Activated CD8-positive, alpha-beta T cell treated with anti-CD3 and anti-CD28 coated beads, Interleukin-2, amount 10 ng/mL, durations not matched to agents 7 days and 5 days (primary cell): Measurements from ENCODE around the gene GLP1R. TPM values are rescaled to one million over a fixed set of nuclear protein-coding genes. Genes with fewer than 3 reads are reported as not detected.
A peak's percentile ranks its signal among the peaks of the same experiment; 100 is the strongest.

Experiments
- ATAC-seq: fragments of 150-1000 bp; cut with Tn5 transposase; one replicate; pipeline ENCODE4 v1.10.0; 2021; ENCODE audit warnings: moderate library complexity
- CTCF ChIA-PET: fragments of 350-600 bp; sonication (Branson Sonifier 250); formaldehyde crosslinking; loops from one replicate; lab custom pipeline; 2021; ENCODE audit warnings: antibody characterized with exemption; lab: Charles Lee
- POLR2A ChIA-PET: fragments of 350-600 bp; sonication (Branson Sonifier 250); formaldehyde crosslinking; loops from one replicate; lab custom pipeline; 2021; ENCODE audit warnings: antibody characterized with exemption; lab: Charles Lee
- DNase-seq: peaks from one replicate; pipeline ENCODE4 v3.0.0-alpha.2; 2020
- H3K27ac Mint-ChIP-seq: one replicate; pipeline ENCODE4 v1.8.0; 2021; ENCODE audit warnings: mild to moderate bottlenecking, mixed read lengths
- H3K27me3 Mint-ChIP-seq: one replicate; pipeline ENCODE4 v1.8.0; 2021; ENCODE audit warnings: low read depth, mixed read lengths
- H3K36me3 Mint-ChIP-seq: one replicate; pipeline ENCODE4 v1.8.0; 2021; ENCODE audit warnings: low read depth, mixed read lengths
- H3K4me1 Mint-ChIP-seq: one replicate; pipeline ENCODE4 v1.8.0; 2021; ENCODE audit warnings: low read depth, mixed read lengths
- H3K4me3 Mint-ChIP-seq: one replicate; pipeline ENCODE4 v1.8.0; 2021; ENCODE audit warnings: mild to moderate bottlenecking, mixed read lengths
- H3K9me3 Mint-ChIP-seq: one replicate; pipeline ENCODE4 v1.8.0; 2022; ENCODE audit warnings: mixed read lengths; ENCODE audit not compliant: insufficient read depth
- total RNA-seq, 2 experiments: library from RNA; stranded (reverse); gene quantifications; one replicate each; pipeline ENCODE4 v1.2.3, GENCODE V29; 2021

Gene GLP1R
- not detected for total RNA-seq

GRCh38 chr6:39048481-39049399 lies at the start of gene GLP1R:
TSS of gene GLP1R (plus strand) at chr6:39048781. CDS start at chr6:39048841, 60 bp downstream.
- Mint-ChIP-seq H3K36me3 (no peaks in the 10 kb centered on the region), H3K27me3 (peaks cover 34% of the 10 kb centered on the region), H3K4me1 (peaks cover 26% of the 10 kb centered on the region), H3K27ac (no peak within 1 kb of the TSS), H3K4me3 (peak within 1 kb of the TSS; percentile 34), H3K9me3 (no peaks in the 10 kb centered on the region)
- ChIA-PET CTCF (interaction anchor here (0.7 kb wide), 1 partner anchor 195 kb away, joined by 3 read pairs; no protein-coding TSS in a partner anchor), POLR2A (no interaction called here)
- DNase-seq (no peak), ATAC-seq (peak; percentile 58)

- POLR2A ChIA-PET, result no interaction called here
- CTCF ChIA-PET, result interaction anchor here (0.6 to 1.7 kb wide), 6 partner anchors 99 to 307 kb away, joined by 3 to 7 read pairs (median 4); no protein-coding TSS in a partner anchor
- ATAC-seq (no peak), DNase-seq (no peak)
- no peaks in the 10 kb centered on the region for H3K36me3 Mint-ChIP-seq
- H3K9me3 Mint-ChIP-seq, result no peaks in the 10 kb centered on the region
- no peaks in the 10 kb centered on the region for H3K4me1 Mint-ChIP-seq
- H3K27me3 Mint-ChIP-seq, result peaks cover 45% of the 10 kb centered on the region
- no peak overlapping the region for H3K4me3 Mint-ChIP-seq
- H3K27ac Mint-ChIP-seq, result no peak overlapping the region
Measured at GRCh38 chr6:39003072-39003471, 45.5 kb upstream of the GLP1R start.

GRCh38 chr6:39003492-39003891 lies 45.1 kb upstream of the GLP1R start:
- ChIA-PET CTCF (interaction anchor here (1.2 to 1.7 kb wide), 3 partner anchors 99 to 306 kb away, joined by 3 to 7 read pairs (median 5); no protein-coding TSS in a partner anchor), POLR2A (no interaction called here)
- H3K27me3 Mint-ChIP-seq, result peaks cover 49% of the 10 kb centered on the region
- no peak overlapping the region for H3K27ac Mint-ChIP-seq
- no peak overlapping the region for H3K4me3 Mint-ChIP-seq
- no peaks in the 10 kb centered on the region for H3K4me1 Mint-ChIP-seq
- DNase-seq, result no peak
- ATAC-seq, result no peak
- H3K36me3 Mint-ChIP-seq, result no peaks in the 10 kb centered on the region
- no peaks in the 10 kb centered on the region for H3K9me3 Mint-ChIP-seq

- no peak for DNase-seq
- ATAC-seq, result no peak
- Mint-ChIP-seq H3K4me3 (no peak overlapping the region), H3K36me3 (no peaks in the 10 kb centered on the region), H3K27me3 (peaks cover 47% of the 10 kb centered on the region), H3K27ac (no peak overlapping the region), H3K9me3 (no peaks in the 10 kb centered on the region), H3K4me1 (no peaks in the 10 kb centered on the region)
- POLR2A ChIA-PET, result no interaction called here
- CTCF ChIA-PET, result no interaction called here
Measured at GRCh38 chr6:39004801-39005200, 43.8 kb upstream of the GLP1R start.

- Mint-ChIP-seq H3K9me3 (no peaks in the 10 kb centered on the region), H3K4me3 (no peak overlapping the region), H3K27me3 (peaks cover 43% of the 10 kb centered on the region), H3K36me3 (no peaks in the 10 kb centered on the region), H3K27ac (no peak overlapping the region), H3K4me1 (no peaks in the 10 kb centered on the region)
- ChIA-PET POLR2A (no interaction called here), CTCF (no interaction called here)
- ATAC-seq (no peak), DNase-seq (no peak)
Measured at GRCh38 chr6:39005774-39006173, 42.8 kb upstream of the GLP1R start.

GRCh38 chr6:39007575-39007974 lies 41.0 kb upstream of the GLP1R start:
- ChIA-PET CTCF (interaction anchor here (0.6 to 3.1 kb wide), 2 partner anchors 10 to 1302 kb away, joined by 4 to 20 read pairs; no protein-coding TSS in a partner anchor), POLR2A (no interaction called here)
- Mint-ChIP-seq H3K36me3 (no peaks in the 10 kb centered on the region), H3K4me1 (no peaks in the 10 kb centered on the region), H3K9me3 (no peaks in the 10 kb centered on the region), H3K27me3 (peaks cover 44% of the 10 kb centered on the region), H3K4me3 (no peak overlapping the region), H3K27ac (no peak overlapping the region)
- DNase-seq (no peak), ATAC-seq (no peak)

GRCh38 chr6:39008737-39009136 lies 39.8 kb upstream of the GLP1R start:
- no peak for ATAC-seq
- Mint-ChIP-seq H3K27ac (no peak overlapping the region), H3K36me3 (no peaks in the 10 kb centered on the region), H3K4me1 (no peaks in the 10 kb centered on the region), H3K4me3 (no peak overlapping the region), H3K9me3 (no peaks in the 10 kb centered on the region), H3K27me3 (peaks cover 46% of the 10 kb centered on the region)
- ChIA-PET CTCF (interaction anchor here (0.7 to 3.1 kb wide), 2 partner anchors 11 to 339 kb away, joined by 3 to 20 read pairs; no protein-coding TSS in a partner anchor), POLR2A (no interaction called here)
- DNase-seq, result no peak

DNA sequence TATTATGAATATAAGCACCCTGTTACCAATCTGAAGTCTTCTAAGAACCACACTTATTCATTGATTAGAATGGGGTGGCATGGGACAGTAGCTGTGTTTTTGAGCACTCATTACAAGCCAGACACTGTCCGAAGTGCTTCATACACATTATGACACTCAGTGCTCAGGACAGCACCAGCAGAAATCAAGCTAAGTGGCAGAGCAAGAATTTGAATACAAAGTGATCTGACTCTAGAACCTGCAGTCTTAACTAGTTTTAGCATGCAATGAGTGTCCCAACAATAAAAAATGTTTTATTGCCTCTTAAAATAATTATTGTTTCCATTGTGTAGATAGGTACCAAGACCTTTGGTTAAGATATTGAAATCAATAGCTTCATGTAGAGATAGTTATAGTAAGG lies 39.1 kb upstream of the GLP1R start:
- POLR2A ChIA-PET, result no interaction called here
- CTCF ChIA-PET, result interaction anchor here (3.1 kb wide), 1 partner anchor 12 kb away, joined by 20 read pairs; no protein-coding TSS in a partner anchor
- DNase-seq (no peak), ATAC-seq (no peak)
- Mint-ChIP-seq H3K9me3 (no peaks in the 10 kb centered on the region), H3K36me3 (no peaks in the 10 kb centered on the region), H3K27ac (no peak overlapping the region), H3K4me1 (no peaks in the 10 kb centered on the region), H3K4me3 (no peak overlapping the region), H3K27me3 (peaks cover 48% of the 10 kb centered on the region)

DNA sequence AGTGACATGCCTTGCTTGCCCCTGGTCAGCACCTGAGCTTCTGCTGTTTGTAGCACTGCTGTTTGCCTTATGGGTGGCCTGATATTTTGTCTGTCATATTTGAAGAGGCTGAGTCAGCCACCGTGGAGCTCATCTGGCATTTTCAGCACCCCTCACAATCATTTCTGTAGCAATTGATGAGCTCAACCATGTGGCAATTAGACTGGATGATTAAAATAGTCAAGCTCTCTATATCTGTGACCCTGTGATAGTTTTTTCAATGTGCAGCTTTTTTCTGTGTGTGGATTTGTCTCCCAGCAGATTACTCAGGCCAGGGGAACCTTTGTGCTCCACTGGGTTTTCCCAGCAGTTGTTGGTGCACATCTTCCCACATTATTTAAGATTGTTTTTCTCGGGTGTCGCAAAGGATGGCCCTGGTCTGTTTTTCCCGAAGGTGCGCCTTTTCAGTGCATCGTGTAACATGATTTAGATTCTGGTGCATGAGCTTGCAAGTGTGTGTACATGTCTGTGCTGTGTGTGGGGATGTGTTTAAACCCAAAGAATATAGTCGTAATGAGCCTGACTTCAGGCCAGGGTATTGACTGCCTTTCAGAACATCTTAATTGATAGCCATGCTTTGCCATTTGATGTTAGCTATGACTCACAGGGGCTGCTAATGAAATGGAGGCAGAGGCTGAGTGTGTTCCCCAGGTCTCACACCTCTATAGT lies 31.6 kb upstream of the GLP1R start:
- H3K36me3 Mint-ChIP-seq, result no peaks in the 10 kb centered on the region
- H3K27me3 Mint-ChIP-seq, result peaks cover 16% of the 10 kb centered on the region
- H3K9me3 Mint-ChIP-seq, result no peaks in the 10 kb centered on the region
- POLR2A ChIA-PET, result no interaction called here
- ATAC-seq (no peak), DNase-seq (no peak)
- H3K4me3 Mint-ChIP-seq, result no peak overlapping the region
- H3K27ac Mint-ChIP-seq, result no peak overlapping the region
- CTCF ChIA-PET, result interaction anchor here (1.1 to 1.3 kb wide), 2 partner anchors 9 to 286 kb away, joined by 3 to 4 read pairs; no protein-coding TSS in a partner anchor
- H3K4me1 Mint-ChIP-seq, result no peaks in the 10 kb centered on the region

DNA sequence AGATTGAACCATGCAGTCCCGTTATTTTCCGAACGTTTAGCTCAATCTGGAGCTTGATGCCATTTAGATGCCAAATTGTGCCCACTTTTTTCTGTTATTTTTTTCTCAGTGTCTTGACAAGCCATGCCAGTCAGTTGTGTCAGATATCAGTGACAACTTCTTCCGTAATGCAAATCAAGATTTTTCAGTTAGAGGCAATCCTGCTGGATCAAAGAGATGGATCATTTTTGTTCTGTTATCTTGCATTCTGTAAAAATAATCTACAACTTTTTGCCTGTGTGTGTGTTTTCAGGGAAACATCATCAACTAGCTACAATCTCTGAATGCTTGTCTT lies 31.1 kb upstream of the GLP1R start:
- ChIA-PET POLR2A (no interaction called here), CTCF (interaction anchor here (1.3 kb wide), 1 partner anchor 285 kb away, joined by 4 read pairs; no protein-coding TSS in a partner anchor)
- Mint-ChIP-seq H3K27ac (no peak overlapping the region), H3K4me3 (no peak overlapping the region), H3K36me3 (no peaks in the 10 kb centered on the region), H3K4me1 (no peaks in the 10 kb centered on the region), H3K9me3 (no peaks in the 10 kb centered on the region), H3K27me3 (peaks cover 10% of the 10 kb centered on the region)
- no peak for ATAC-seq
- no peak for DNase-seq

DNA sequence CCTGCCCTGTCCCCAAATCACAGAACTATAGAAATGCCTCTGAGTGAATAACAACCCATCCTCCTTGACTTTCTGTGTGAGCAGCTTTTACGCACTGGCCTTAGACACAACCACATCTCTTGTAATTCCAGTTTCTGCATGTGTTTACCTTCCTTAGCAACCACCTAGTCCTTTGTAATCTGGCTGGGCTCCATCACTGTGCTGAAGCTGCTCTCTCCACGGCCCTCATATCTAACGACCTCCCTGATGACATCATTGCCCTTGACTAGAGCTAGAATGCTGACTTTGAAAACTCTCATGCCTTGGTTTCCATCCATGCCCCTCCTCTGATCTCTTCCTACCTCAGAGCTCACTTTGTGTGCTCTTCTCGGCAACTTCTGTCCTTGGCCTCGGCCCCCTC lies 30.5 kb upstream of the GLP1R start:
- Mint-ChIP-seq H3K4me3 (no peak overlapping the region), H3K27me3 (peaks cover 10% of the 10 kb centered on the region), H3K4me1 (no peaks in the 10 kb centered on the region), H3K27ac (no peak overlapping the region), H3K9me3 (no peaks in the 10 kb centered on the region), H3K36me3 (no peaks in the 10 kb centered on the region)
- ChIA-PET POLR2A (interaction anchor here (0.7 kb wide), 1 partner anchor 19 kb away, joined by 3 read pairs; no protein-coding TSS in a partner anchor), CTCF (interaction anchor here (1.3 kb wide), 1 partner anchor 285 kb away, joined by 4 read pairs; no protein-coding TSS in a partner anchor)
- DNase-seq (no peak), ATAC-seq (no peak)
